Dedifferentiated amniotic fluid mesenchymal stem cell (primary cell): Measurements from ENCODE around the gene MYH11.
"Not testable (repeated sequence)": the region's sequence is repeated elsewhere in the genome, so short reads cannot be mapped to it uniquely, and the experiment has no call there.

Experiments
- DNase-seq: peaks from one replicate; pipeline ENCODE4 v3.0.0-alpha.2; 2016; ENCODE audit errors: extremely low spot score

MYH11 gene

DNA sequence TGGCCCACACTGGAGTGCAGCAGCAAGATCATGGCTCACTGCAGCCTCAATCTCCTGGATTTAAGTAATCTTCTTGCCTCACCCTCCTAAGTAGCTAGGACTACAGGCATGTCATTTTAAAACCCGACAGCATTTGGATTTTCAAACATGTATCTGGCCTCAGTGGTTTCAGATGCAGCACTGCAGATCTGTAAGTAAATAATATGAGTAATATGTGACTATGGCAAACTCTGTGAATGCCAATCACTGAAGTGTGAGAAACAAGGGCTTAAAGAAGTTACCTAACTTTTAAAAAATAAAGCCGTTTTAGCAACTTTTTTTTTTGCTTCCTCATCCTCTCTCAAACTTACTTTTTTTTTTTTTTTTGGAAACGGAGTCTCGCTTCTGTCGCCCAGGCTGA lies 19.7 kb upstream of the MYH11 start:
- DNase-seq, result no peak

DNA sequence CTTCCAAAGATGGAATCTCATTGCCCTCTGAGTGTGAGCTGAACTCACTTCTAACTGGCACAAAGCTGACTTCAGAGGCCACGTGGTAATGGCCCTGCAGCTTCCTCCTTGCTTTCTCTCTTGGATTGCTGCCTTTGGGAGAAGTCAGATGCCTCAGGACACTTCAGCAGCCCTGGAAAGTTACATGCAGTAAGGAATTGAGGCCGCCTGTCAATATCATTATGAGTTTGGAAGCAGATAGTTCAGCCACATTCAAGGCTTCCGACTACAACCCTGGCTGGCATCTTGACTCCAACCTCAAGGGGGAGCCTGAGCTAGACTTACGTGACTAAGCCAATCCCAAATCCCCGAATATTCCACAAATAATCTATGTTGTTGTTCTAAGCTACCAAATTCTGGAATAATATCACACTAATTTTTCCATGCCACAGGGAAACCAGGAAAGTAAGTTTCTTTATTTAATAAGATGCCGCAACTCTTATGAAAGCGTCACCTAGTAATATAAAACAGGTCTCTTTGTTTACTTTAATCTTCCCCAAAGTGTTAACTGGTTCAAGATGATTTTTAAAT lies 18.0 kb upstream of the MYH11 start:
- peak; percentile 84 for DNase-seq

DNA sequence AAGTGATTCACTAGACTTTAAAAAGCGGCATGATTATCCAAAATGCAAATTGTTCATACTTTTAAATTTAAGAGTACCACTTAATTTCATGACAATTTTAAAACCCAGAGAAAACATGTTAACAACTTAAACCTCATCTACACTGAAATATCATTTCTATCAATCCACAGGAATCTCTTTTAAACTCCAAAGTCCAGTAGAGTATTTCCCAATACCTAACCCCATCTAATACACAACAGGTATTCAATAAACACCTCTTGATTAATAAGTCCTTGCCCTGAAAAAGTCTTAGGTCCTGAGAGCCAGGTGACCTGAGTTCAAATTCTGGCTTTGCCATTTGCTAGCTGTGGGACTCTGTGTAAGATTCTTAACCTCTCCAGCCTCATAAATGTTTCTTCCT lies 16.9 kb upstream of the MYH11 start:
- no peak for DNase-seq

DNA sequence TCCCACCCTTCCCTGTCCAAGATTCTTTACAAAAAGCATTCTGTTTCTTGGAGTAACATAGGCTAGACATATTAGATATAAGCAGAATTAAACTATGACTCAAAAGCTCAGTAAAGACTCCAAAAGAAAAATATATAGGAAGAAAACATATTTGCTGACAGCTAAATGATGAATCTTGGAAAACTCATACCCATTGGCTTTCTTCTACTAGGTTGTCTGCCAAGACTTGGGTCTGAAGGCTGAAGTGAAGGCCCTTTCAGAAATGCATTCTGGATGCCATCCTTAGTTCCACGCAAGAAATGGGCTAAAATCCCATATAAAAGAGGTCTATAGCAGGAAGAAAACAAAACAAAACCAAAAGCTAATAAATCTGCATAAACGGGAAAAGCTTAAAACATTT lies 16.5 kb upstream of the MYH11 start:
- no peak for DNase-seq

DNA sequence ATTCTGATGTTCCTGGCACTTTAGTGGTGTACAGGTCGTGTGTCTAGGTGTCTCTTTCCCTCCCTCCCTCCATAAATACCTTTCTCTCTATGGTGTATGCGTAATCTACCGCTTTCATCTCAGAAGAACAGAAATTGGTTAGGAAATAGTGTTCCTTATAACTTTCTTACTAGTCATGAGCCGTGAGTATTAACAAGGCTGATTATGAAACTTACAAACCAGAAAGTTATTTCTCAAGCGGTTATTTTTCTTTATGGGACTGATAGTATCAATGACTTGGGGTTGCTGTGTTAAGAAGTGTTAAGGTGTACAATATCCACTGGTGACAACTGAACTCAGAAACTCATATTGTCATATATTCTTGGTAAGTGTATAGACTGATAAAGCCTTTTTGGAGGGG lies 13.2 kb upstream of the MYH11 start:
- no peak for DNase-seq

DNA sequence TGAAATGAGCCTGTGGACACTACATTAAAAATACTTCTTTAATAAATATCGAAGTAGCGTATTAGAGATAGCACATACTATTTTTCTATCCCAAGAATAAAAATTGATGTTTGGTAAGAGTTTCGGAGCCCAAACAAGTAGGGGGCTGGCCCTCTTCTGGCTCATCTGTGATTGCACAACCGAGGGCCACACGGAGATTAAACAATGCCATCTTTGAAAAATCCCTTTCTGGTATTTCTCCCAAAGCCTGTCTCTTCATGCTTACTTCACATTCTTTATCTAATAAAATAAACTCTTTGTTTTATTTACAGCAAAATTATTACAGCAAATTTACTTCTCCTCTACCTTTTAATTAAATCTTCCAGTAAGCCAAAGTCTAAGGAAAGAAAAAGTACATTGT lies 9.6 kb upstream of the MYH11 start:
- DNase-seq, result no peak

DNA sequence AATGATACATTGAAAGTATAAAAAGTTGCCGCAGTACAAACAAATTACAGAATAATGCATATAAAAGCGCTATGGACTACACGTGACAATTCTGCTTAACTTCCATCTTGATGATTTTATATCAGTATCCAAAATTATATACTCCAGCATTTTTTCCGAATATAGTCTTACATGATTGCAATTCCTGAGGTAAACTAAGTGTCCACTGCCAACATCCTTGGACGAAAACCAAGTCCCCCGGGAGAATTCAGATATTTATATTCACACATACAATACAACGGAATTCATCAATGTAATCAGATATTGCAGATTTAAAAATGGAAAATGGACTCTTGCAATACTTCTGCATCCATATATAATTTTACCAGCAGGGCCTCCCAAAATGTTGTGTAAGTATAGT lies 8.9 kb upstream of the MYH11 start:
- DNase-seq, result peak; percentile 63

DNA sequence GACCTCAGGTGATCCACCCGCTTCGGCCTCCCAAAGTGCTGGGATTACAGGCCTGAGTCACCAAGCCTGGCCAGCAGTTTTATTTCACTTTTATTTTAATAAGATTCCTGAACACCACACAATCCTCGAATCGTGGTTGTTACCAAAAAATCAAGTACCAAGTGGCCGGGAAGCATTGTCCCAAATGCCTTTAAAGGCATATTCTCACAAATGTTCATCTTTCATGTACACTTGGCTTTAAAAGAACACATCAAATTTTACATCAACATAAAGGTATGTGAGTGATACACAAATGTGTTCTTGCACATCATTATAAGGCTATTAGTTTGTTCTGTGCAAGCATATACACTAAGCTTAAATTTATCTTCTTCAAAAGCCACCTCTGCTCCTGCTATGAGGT lies 8.1 kb upstream of the MYH11 start:
- no peak for DNase-seq

DNA sequence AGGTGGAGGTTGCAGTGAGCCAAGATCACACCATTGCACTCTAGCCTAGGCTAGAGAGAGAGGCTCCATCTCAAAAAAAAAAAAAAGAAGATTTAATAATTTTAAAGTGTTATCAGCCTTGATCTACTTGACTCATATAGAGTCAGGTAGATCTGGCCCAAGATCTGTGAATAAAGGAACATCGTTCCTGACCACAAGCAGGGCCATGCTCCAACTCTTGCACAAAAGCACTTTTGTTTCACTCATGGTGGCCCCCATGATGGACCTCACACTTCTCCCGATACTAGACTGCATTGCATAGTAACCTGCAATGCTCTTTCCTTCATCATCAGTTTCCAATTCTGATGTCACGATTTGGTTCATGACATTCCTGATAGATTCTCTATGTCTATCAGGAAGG lies 5.2 kb upstream of the MYH11 start:
- DNase-seq, result no peak

DNA sequence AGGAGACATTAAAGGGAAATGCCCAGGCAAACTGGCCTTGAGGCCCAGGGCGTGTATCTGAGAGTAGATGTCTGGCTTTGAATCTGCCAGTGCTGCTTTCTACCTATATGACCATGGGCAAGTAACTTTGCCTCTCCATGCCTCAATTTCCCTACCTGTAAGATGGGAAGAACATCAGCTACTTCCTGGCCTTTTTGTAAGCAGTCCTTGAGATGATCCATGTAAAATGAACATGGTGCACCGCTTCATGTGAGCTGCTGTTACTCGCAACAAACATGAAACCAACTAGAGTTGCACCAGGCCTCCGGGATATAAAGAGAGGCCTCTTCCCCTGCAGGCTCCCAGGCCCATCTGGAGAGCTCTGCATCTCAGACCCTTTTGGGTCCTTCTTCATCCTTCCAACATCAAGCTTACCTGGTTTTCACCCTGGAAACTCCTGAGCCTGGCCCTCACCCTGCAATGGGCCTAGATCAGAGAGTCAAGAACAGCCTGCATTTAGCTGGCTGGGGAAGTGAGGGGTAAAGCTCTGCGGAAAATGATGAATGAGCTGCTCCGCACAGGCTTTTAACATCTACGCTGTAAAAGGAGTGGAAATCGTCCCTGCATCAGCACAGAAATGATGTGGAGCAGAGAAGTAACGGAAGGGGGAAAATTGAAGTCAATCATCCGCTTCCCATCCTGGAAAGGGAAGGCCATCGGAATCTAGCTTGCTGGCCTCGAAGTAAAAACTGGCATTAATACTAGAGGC lies 2.3 kb upstream of the MYH11 start:
- no peak for DNase-seq

DNA sequence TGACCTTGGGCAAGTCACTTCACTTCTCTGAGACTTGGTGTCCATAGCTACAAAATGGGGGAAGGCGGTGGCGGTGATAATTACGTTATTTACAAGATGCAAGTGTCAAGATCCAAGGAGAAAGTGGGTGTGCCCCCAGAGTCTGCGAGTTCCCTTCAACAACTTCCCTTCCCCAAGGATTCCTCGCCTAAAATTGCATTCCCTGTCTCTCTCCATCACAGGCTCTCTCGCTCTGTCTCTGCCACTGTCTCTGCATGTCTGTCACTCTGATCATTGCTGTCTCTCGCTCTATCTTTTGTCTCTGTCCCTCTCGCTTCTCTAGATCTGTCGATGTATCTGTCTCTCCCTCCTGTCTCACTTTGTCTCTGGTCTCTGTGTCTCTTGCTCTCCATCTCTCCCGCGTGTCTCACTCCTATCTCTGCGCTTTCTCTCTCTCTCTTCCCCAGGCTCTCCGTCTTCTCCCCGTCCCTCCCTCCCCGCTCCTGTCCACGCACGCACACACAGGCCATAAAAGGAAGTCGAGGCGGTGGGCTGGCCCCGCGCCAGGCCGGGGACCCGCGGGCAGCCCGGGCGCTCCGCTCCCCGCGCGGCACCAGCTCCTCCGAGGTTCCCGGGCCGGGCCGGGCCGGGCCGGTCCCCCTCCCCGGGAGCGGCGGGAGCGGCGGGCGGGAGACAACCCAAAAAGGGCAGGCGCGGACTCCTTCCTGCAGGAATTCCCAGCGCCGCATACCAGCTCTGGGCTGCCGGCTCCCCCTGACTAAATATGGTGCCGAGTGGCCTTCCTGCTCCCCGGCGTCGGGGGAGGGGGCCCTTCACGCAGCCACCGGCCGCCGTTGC lies 1.1 kb upstream of the MYH11 start:
- DNase-seq, result peak; percentile 40

DNA sequence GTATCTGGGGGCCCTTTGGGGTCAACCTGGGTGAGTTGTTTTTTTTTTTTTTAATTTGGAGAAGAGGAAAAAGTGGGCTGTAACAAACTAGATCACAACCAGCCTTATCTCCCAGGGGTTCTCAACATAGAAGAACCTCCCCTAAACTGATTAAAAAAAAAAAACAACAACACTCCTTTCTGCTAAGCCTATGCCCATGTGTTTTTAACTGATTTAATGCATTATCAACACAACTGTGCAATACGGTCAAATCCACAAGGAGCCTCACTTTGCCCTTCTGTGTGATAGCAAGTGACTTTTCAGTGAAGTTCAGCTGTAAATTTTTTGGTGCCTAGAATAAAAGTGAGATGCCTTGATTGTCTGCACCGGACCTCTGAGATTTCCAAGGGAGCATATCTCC lies 646 bp downstream of the MYH11 start:
- DNase-seq, result no peak

DNA sequence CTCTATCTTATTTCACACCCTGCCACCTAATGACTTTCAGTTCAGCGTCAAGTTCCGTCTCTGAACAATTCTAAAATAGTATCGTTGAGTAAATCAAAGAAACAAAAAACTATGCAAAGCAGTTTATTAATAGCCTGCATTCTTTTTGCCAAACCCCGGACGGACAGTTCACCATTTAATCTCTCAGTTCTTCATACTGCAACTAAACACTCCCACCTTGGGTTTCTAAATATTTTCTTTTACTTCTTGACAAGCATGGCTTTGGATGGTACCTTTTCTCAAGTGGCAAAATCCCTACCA lies 1.2 kb downstream of the MYH11 start:
- no peak for DNase-seq

DNA sequence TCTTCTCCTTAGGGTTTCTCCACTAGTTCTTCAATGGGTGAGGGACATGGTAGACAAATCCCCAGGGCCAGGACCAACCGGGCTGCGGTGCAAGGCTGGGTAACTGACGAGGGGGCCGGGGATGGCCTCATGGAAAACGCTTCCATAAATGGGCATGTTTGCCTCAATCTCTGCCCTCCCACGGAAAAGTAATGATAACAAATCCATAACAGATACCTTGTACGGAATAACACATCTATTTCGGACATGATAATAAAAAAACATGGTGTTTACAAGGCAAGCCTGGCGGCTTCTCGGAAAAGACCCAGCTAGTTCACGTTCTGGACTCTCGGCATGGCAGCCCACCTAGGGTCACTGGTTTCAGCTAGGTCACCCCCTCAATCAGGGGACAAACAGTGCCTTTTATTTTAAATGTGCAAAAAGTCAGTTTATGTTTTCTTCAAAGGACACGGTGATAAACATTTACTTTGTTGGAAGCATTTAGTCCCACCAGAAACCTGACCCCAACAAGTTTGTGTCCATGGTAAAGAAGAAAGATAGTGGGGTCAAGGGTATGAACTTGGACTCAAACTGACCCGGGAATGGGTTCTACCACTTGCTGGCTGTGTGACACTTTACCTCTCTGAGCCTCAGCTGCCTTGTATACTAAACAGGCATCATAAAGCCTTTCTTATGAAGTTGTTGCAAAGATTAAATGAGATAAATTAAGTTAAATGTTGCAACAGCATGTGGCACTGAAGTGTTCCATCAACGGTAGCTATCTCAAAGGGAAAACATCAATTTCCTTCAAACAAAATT lies 1.7 kb downstream of the MYH11 start:
- no peak for DNase-seq

DNA sequence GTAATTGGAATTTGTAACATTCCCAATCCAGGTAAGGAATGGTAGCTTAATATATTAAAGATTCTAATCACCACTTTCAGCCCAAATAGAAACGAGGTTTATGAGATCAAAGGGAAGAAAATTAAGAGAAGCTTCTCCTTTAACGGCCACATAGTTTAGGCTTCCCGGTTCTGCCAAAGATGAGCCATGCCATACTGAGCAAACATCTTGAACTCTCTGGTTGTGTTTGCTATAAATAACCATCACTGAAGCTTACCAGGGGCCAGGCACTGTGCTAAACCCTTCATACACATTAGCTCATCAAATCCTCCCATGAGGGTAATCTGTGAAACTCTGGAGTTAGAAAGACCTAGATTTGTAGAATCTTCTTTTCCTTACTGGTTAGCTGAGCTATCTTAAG lies 2.8 kb downstream of the MYH11 start:
- DNase-seq, result no peak

DNA sequence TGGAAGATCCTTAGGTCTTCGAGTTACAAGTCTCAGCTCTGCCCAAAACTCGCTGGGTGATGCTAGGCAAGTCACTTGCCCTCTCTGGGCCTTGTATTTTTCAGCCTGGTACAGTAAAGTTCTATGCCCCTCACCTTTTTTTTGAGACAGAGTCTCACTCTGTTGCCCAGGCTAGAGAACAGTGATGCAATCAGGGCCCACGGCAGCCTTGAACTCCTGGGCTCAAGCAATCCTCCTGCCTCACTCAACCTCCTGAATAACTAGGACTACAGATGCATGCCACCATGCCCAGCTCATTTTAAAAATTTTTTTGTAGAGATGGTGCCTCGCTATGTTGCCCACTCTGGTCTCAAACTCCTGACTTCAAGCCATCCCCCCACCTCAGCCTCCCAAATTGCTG lies 3.8 kb downstream of the MYH11 start:
- DNase-seq, result no peak

DNA sequence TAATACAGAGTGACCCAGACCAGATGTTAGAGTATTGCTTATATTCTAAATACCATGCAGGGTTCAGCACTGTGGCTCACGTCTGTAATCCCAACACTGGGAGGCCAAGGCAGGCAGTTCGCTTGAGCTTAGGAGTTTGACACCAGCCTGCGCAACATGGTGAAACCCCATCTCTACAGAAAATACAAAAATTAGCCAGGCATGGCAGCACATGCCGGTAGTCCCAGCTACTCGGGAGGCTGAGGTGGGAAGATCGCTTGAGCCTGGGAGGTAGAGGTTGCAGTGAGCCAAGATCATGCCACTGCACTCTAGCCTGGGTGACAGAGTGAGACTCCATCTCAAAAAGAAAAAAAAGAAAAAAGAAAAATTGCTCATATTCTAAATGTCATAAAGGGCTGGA lies 6.3 kb downstream of the MYH11 start:
- not testable (repeated sequence) for DNase-seq

DNA sequence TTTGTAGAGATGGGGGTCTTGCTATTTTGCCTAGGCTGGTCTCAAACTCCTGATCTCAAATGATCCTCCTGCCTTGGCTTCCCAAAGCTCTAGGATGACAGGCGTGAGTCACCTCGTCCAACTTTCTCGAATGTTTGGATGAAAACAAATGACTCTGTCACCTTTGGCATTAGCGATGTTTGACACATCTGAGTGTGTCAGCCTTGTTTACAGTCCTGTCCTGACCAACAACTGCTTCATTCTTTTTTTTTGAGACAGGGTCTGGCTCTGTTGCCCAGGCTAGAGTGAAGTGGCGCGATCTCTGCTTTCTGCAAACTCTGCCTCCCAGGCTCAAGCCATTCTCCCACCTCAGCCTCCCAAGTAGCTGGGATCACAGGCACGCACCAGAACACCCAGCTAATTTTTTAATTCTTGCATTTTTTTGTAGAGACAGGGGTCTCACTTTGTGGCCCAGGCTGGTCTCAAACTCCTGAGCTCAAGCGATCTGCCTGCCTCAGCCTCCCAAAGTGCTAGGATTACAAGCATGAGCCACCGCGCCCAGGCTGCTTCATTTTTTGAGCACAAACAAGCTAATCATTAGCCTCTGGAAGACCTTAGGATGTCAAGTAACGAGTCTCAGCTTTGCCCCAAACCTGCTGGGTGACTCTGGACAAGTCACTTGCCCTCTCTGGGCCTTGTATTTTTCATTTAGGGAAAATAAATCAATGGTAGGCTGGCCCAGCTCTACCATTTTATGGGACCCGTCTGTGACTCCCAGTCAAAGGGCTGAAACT lies 7.4 kb downstream of the MYH11 start:
- no peak for DNase-seq

DNA sequence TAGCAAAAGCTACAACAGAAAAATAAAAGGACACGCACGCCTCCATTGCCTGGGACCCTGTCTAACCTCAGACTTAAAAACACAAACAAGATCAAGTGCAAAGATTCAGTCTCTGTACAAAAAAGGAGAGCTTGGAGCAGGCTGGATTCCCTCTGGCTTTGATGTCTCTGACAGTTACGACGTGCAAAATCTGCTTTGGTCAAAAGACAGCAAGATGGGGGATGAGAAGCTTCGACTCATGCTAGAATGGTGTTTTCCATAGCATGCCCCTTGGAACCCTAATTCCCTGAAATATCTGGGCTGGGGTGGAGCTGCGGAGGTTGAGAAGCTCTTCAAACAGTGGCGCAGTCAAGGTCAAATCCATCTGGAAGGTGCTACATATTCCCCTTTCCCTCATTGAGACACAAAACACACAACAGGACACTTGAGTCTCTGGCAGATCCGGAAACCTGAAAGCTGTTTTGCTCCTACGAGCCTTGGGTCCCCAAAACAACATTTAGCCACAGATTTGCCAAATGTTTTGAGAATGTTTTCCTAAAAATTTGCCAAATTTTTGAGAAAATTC lies 9.1 kb downstream of the MYH11 start:
- no peak for DNase-seq

DNA sequence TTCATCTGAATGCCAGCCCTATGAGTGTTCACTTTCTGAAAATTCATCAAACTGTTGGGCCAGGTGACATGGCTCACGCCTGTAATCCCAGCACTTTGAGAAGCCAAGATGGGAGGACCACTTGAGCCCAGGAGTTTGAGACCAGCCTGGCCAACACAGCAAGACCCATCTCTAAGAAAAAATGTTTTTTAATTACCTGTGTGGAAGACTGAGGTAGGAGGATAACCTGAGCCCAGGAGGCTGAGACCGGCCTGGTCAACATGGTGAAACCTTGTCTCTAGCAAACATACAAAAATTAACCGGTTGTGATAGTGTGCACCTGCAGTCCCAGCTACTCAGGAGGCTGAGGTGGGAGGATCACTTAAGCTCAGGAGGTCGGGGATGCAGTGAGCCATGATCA lies 10.3 kb downstream of the MYH11 start:
- no peak for DNase-seq

DNA sequence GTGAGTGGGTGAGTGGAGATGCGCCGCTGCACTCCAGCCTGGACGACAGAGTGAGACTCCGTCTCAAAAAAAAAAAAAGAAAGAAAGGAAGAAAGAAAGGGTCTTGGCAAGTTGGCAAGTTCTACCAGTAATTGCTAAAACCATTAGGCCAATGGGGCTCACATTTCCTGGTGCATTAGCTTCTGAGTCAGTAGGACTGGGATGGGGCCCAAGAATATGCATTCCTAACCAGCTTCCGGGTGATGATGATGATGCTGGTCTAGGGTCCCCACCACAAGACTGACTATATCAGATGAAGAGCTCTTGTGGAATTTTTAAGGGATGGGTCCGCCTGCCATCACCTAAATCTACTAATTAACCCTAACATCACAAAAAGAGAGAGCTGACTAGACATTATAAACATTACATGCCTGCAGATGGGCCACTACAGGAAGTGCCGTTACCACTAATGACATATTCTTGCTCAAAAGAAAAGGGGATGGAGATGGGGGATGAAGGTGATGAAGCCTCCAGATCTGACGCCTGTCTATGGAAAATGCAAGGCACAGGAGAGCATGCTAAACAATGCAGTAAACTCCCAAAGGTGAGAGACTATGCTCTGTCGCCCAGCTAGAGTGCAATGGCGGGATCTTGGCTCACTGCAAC lies 13.1 kb downstream of the MYH11 start:
- DNase-seq, result no peak
